ENCODE data around the gene ARHGAP6.

DNA sequence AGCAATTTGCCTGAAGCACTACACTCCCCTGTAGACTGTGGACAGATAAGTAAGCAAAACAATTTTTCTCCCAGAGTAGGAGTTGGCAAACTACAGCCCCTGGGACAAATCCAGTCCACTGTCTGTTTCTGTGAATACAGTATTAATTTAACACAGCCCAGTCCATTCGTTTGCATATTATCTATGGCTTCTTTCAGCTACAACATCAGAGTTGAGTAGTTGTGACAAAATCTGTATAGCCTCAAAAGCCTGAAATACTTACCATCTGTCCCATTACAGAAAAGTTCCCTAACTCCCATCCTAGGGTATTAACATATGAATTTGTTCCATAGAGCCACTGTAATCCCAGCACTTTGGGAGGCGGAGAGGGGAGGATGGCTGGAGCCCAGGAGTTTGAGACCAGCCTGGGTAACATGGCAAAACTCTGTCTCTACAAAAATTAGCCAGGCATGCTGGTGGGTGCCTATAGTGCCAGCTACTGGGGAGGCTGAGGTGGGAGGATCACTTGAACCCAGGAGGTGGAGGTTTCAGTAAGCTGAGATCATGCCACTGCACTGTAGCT, 319.5 kb downstream of the ARHGAP6 start:
- TF ChIP-seq, protein P1, sequence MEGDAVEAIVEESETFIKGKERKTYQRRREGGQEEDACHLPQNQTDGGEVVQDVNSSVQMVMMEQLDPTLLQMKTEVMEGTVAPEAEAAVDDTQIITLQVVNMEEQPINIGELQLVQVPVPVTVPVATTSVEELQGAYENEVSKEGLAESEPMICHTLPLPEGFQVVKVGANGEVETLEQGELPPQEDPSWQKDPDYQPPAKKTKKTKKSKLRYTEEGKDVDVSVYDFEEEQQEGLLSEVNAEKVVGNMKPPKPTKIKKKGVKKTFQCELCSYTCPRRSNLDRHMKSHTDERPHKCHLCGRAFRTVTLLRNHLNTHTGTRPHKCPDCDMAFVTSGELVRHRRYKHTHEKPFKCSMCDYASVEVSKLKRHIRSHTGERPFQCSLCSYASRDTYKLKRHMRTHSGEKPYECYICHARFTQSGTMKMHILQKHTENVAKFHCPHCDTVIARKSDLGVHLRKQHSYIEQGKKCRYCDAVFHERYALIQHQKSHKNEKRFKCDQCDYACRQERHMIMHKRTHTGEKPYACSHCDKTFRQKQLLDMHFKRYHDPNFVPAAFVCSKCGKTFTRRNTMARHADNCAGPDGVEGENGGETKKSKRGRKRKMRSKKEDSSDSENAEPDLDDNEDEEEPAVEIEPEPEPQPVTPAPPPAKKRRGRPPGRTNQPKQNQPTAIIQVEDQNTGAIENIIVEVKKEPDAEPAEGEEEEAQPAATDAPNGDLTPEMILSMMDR (IDR thresholded peaks at IDR 0.05) = no peak
- no peak for TF ChIP-seq POLR2A (IDR thresholded peaks at IDR 0.05)
